Fibroblast of lung (primary cell): ENCODE measurements around the gene INAFM1. TPM values are rescaled to one million over a fixed set of nuclear protein-coding genes. Genes with fewer than 3 reads are reported as not detected.

ENCODE experiments used
- DNase-seq, 2 donors: peaks; one replicate each; pipeline versions ENCODE4 v3.0.0 to v3.0.0-alpha.2; 2010; ENCODE audit warnings: low read depth in 2 of 2
- H2AFZ ChIP-seq: 2 replicates; pipeline ENCODE4 v1.5.1; 2012; ENCODE audit warnings: low read length, control low read depth, inconsistent platforms
- H3K27ac ChIP-seq: 2 replicates; pipeline ENCODE4 v1.5.1; 2011; ENCODE audit warnings: low read length, control low read depth; ENCODE audit not compliant: insufficient read depth
- H3K27me3 ChIP-seq: 2 replicates; pipeline ENCODE4 v1.5.1; 2011; ENCODE audit warnings: mild to moderate bottlenecking, low read length; ENCODE audit not compliant: control insufficient read depth, insufficient read depth
- H3K36me3 ChIP-seq: 2 replicates; pipeline ENCODE4 v1.5.1; 2011; ENCODE audit warnings: low read length; ENCODE audit not compliant: control insufficient read depth, insufficient read depth
- H3K4me1 ChIP-seq: 2 replicates; pipeline ENCODE4 v1.5.1; 2011; ENCODE audit warnings: low read length; ENCODE audit not compliant: control insufficient read depth, insufficient read depth; ENCODE audit errors: extremely low read depth
- H3K4me2 ChIP-seq: 2 replicates; pipeline ENCODE4 v1.5.1; 2011; ENCODE audit warnings: low read length, control low read depth; ENCODE audit not compliant: insufficient read depth; ENCODE audit errors: extremely low read depth
- H3K4me3 ChIP-seq, 4 experiments: fragments of 200-600 bp in 1 of 4; sonication (generic) in 1 of 4; replicated peaks in 1 of 4; 2 replicates each; pipeline ENCODE4 v1.5.1; 2011 to 2016; ENCODE audit warnings: low read length in 4 of 4, low read depth in 3 of 4, mild to moderate bottlenecking in 3 of 4, control low read depth in 2 of 4, inconsistent platforms in 1 of 4, mixed read lengths in 1 of 4; ENCODE audit not compliant: insufficient read depth in 1 of 4; ENCODE audit errors: control extremely low read depth in 1 of 4
- H3K79me2 ChIP-seq: 2 replicates; pipeline ENCODE4 v1.5.1; 2012; ENCODE audit warnings: mild to moderate bottlenecking, low read length, inconsistent platforms; ENCODE audit not compliant: control insufficient read depth, insufficient read depth
- H3K9ac ChIP-seq: 2 replicates; pipeline ENCODE4 v1.5.1; 2011; ENCODE audit warnings: mild to moderate bottlenecking, low read length, control low read depth; ENCODE audit not compliant: insufficient read depth
- H3K9me3 ChIP-seq: 2 replicates; pipeline ENCODE4 v1.5.1; 2012; ENCODE audit warnings: low read depth, low read length; ENCODE audit not compliant: control insufficient read depth, insufficient read depth
- H4K20me1 ChIP-seq: 2 replicates; pipeline ENCODE4 v1.5.1; 2011; ENCODE audit warnings: low read length; ENCODE audit not compliant: control insufficient read depth, insufficient read depth; ENCODE audit errors: extremely low read depth
- CTCF ChIP-seq, 2 donors: IDR thresholded peaks in 1 of 2; conservative IDR thresholded peaks in 1 of 2; 1 replicate in 1 of 2; 2 replicates in 1 of 2; pipeline ENCODE4 v1.5.1; 2011 to 2012; ENCODE audit warnings: low read length in 2 of 2, control low read depth in 1 of 2, inconsistent platforms in 1 of 2, low read depth in 1 of 2, mild to moderate bottlenecking in 1 of 2
- EZH2 ChIP-seq: IDR thresholded peaks from 2 replicates; pipeline ENCODE4 v1.5.1; 2012; ENCODE audit warnings: low read length, control low read depth, mild to moderate bottlenecking; ENCODE audit errors: missing control alignments
- polyA plus RNA-seq, 2 donors: library from polyadenylated mRNA; depleted of rRNA in 1 of 2; stranded (reverse) in 1 of 2; unstranded in 1 of 2; fragments of >200 nt; gene quantifications; 2 replicates each; pipeline ENCODE4 v1.2.1, GENCODE V29; 2011 to 2012; ENCODE audit warnings: missing spikeins in 1 of 2
- total RNA-seq: library from RNA; depleted of rRNA; stranded (reverse); fragments of >200 nt; gene quantifications from 2 replicates; pipeline ENCODE4 v1.2.1, GENCODE V29; 2014

INAFM1 gene
- total and polyA plus RNA-seq, 2 donors (not counting 1 experiment from before 2014, with no cell fraction given): 2.0 to 3.6 TPM

GRCh38 chr19:47305309-47305751 lies 30.6 kb downstream of the INAFM1 start:
- H3K4me3 ChIP-seq: peak overlapping the region in 2 of 4 experiments; percentile 19 to 28
- H3K9ac ChIP-seq: no peak overlapping the region

GRCh38 chr19:47306303-47306702 lies 31.6 kb downstream of the INAFM1 start:
- Histone ChIP-seq H3K27ac (no peak overlapping the region), H2AFZ (no peak overlapping the region), H3K27me3 (no peaks in the 10 kb centered on the region), H4K20me1 (no peaks in the 10 kb centered on the region), H3K36me3 (no peaks in the 10 kb centered on the region), H3K4me2 (no peak overlapping the region), H3K79me2 (no peaks in the 10 kb centered on the region), H3K9me3 (no peaks in the 10 kb centered on the region), H3K4me1 (no peaks in the 10 kb centered on the region), H3K4me3 (no peak overlapping the region), H3K9ac (no peak overlapping the region)
- TF ChIP-seq CTCF (conservative IDR thresholded peaks at IDR 0.05 in 1 of 2, IDR thresholded peaks at IDR 0.05 in 1 of 2; ENCODE audit: low read depth in 1 of 2, low read length in 2 of 2) (no peak), EZH2 (no peak)
- DNase-seq: no peak

More at GRCh38 chr19:47305309-47305751, 30.6 kb downstream of the INAFM1 start:
- H4K20me1 ChIP-seq: no peaks in the 10 kb centered on the region
- H2AFZ ChIP-seq: no peak overlapping the region
- H3K9me3 ChIP-seq: no peaks in the 10 kb centered on the region
- H3K27me3 ChIP-seq: no peaks in the 10 kb centered on the region
- H3K4me2 ChIP-seq: peak overlapping the region; percentile 72
- H3K27ac ChIP-seq: no peak overlapping the region
- no peaks in the 10 kb centered on the region for H3K4me1 ChIP-seq
- no peaks in the 10 kb centered on the region for H3K79me2 ChIP-seq
- TF ChIP-seq EZH2: no peak
- peak; percentile 95 to 100 for TF ChIP-seq CTCF (conservative IDR thresholded peaks at IDR 0.05 in 1 of 2, IDR thresholded peaks at IDR 0.05 in 1 of 2; ENCODE audit: low read depth in 1 of 2, low read length in 2 of 2)
- H3K36me3 ChIP-seq: no peaks in the 10 kb centered on the region
- peak; percentile 79 to 92 for DNase-seq

GRCh38 chr19:47309038-47309437 lies 34.4 kb downstream of the INAFM1 start:
- DNase-seq: peak; percentile 23 to 49
- Histone ChIP-seq H3K36me3 (no peaks in the 10 kb centered on the region), H3K27me3 (no peaks in the 10 kb centered on the region), H3K4me2 (no peak overlapping the region), H3K9me3 (no peaks in the 10 kb centered on the region), H2AFZ (no peak overlapping the region), H3K4me1 (no peaks in the 10 kb centered on the region), H3K27ac (no peak overlapping the region), H3K79me2 (no peaks in the 10 kb centered on the region), H3K9ac (no peak overlapping the region), H3K4me3 (no peak overlapping the region), H4K20me1 (no peaks in the 10 kb centered on the region)
- TF ChIP-seq EZH2 (no peak), CTCF (conservative IDR thresholded peaks at IDR 0.05 in 1 of 2, IDR thresholded peaks at IDR 0.05 in 1 of 2; ENCODE audit: low read depth in 1 of 2, low read length in 2 of 2) (no peak)
